Stimulated activated CD4-positive, alpha-beta T cell treated with anti-CD3 and anti-CD28 coated beads, Interleukin-15, amount 100 ng/mL, for 48 hours (primary cell): ENCODE results near the gene PTRH2.

Experiments used
- DNase-seq, 2 donors: peaks; one replicate each; pipeline ENCODE4 v3.0.0-alpha.2; 2020; ENCODE audit warnings: low read depth in 2 of 2

PTRH2 gene

GRCh38 chr17:59719526-59719925, 12.3 kb upstream of the PTRH2 start:
- DNase-seq: no peak

GRCh38 chr17:59716427-59716826, 9.2 kb upstream of the PTRH2 start:
- no peak for DNase-seq

- no peak for DNase-seq
Measured at GRCh38 chr17:59714255-59714654, 7.0 kb upstream of the PTRH2 start.

GRCh38 chr17:59712862-59713261, 5.6 kb upstream of the PTRH2 start:
- DNase-seq: no peak

- DNase-seq: no peak
Measured at GRCh38 chr17:59711936-59712335, 4.7 kb upstream of the PTRH2 start.

GRCh38 chr17:59707971-59708430, 771 bp upstream of the PTRH2 start:
- no peak for DNase-seq

- no peak for DNase-seq
Measured at GRCh38 chr17:59702304-59702703, 4.9 kb downstream of the PTRH2 start.

GRCh38 chr17:59699786-59700185, 7.4 kb downstream of the PTRH2 start:
- no peak for DNase-seq

GRCh38 chr17:59699218-59699617, 8.0 kb downstream of the PTRH2 start:
- DNase-seq: no peak

- no peak for DNase-seq
Measured at GRCh38 chr17:59698143-59698542, 9.1 kb downstream of the PTRH2 start.

GRCh38 chr17:59696682-59697277, 10.4 kb downstream of the PTRH2 start:
- no peak for DNase-seq

- no peak for DNase-seq
Measured at GRCh38 chr17:59695945-59696681, 11.1 kb downstream of the PTRH2 start.

- no peak for DNase-seq
Measured at GRCh38 chr17:59694344-59694743, 12.9 kb downstream of the PTRH2 start.

GRCh38 chr17:59693582-59693981, 13.6 kb downstream of the PTRH2 start:
- DNase-seq: no peak

- no peak for DNase-seq
Measured at GRCh38 chr17:59688496-59688895, 18.7 kb downstream of the PTRH2 start.

- no peak for DNase-seq
Measured at GRCh38 chr17:59688008-59688407, 19.2 kb downstream of the PTRH2 start.

GRCh38 chr17:59684967-59685366, 22.3 kb downstream of the PTRH2 start:
- no peak for DNase-seq

GRCh38 chr17:59683283-59683682, 23.9 kb downstream of the PTRH2 start:
- no peak for DNase-seq

- DNase-seq: no peak
Measured at GRCh38 chr17:59680314-59680713, 26.9 kb downstream of the PTRH2 start.

GRCh38 chr17:59678918-59679317, 28.3 kb downstream of the PTRH2 start:
- no peak for DNase-seq

GRCh38 chr17:59676716-59677115, 30.5 kb downstream of the PTRH2 start:
- DNase-seq: no peak

- DNase-seq: no peak
Measured at GRCh38 chr17:59675231-59675630, 32.0 kb downstream of the PTRH2 start.

GRCh38 chr17:59671386-59671785, 35.8 kb downstream of the PTRH2 start:
- no peak for DNase-seq

- no peak for DNase-seq
Measured at GRCh38 chr17:59669944-59670343, 37.3 kb downstream of the PTRH2 start.
